GM19395 (cell line): ENCODE measurements around the gene TRABD2B.

Experiments used
- ATAC-seq: cut with Tn5 transposase; IDR thresholded peaks from one replicate; pipeline ENCODE4 v1.9.1; 2021; ENCODE audit warnings: mild to moderate bottlenecking, moderate library complexity; ENCODE audit not compliant: unreplicated experiment

TRABD2B gene

GRCh38 chr1:47997289-47998200, at the start of gene TRABD2B:
TRABD2B (minus strand) TSS chr1:47997385.
- ATAC-seq = peak; percentile 84

GRCh38 chr1:48044311-48044710, 47.1 kb upstream of the TRABD2B start:
- ATAC-seq = no peak

- no peak for ATAC-seq
Measured at GRCh38 chr1:48043622-48044021, 46.4 kb upstream of the TRABD2B start.

- no peak for ATAC-seq
Measured at GRCh38 chr1:48040154-48040553, 43.0 kb upstream of the TRABD2B start.

- no peak for ATAC-seq
Measured at GRCh38 chr1:48039088-48040054, 42.2 kb upstream of the TRABD2B start.

- ATAC-seq = no peak
Measured at GRCh38 chr1:48038270-48038767, 41.1 kb upstream of the TRABD2B start.

GRCh38 chr1:48036710-48037355, 39.6 kb upstream of the TRABD2B start:
- ATAC-seq = no peak

GRCh38 chr1:48035371-48036141, 38.4 kb upstream of the TRABD2B start:
- no peak for ATAC-seq

- ATAC-seq = no peak
Measured at GRCh38 chr1:48033495-48034045, 36.4 kb upstream of the TRABD2B start.

GRCh38 chr1:48031676-48032075, 34.5 kb upstream of the TRABD2B start:
- ATAC-seq = no peak

- ATAC-seq = no peak
Measured at GRCh38 chr1:48030696-48031365, 33.6 kb upstream of the TRABD2B start.

- ATAC-seq = no peak
Measured at GRCh38 chr1:48030211-48030610, 33.0 kb upstream of the TRABD2B start.

- no peak for ATAC-seq
Measured at GRCh38 chr1:48028218-48029069, 31.3 kb upstream of the TRABD2B start.

GRCh38 chr1:48027533-48027835, 30.3 kb upstream of the TRABD2B start:
- no peak for ATAC-seq

GRCh38 chr1:48026701-48027532, 29.7 kb upstream of the TRABD2B start:
- no peak for ATAC-seq

GRCh38 chr1:48026275-48026674, 29.1 kb upstream of the TRABD2B start:
- ATAC-seq = no peak

GRCh38 chr1:48025076-48025475, 27.9 kb upstream of the TRABD2B start:
- no peak for ATAC-seq

- no peak for ATAC-seq
Measured at GRCh38 chr1:48023488-48023887, 26.3 kb upstream of the TRABD2B start.
